Progenitor cell of endocrine pancreas (in vitro differentiated cells): Measurements from ENCODE around the gene ASB18. TPM values are rescaled to one million over a fixed set of nuclear protein-coding genes. Genes with fewer than 3 reads are reported as not detected.

Experiments
- DNase-seq: peaks from one replicate; pipeline ENCODE4 v3.0.0; 2021; ENCODE audit warnings: low spot score; ENCODE audit not compliant: unreplicated experiment
- H3K27ac Mint-ChIP-seq: 2 replicates; pipeline ENCODE4 v1.8.0; 2021; ENCODE audit warnings: mild to moderate bottlenecking, moderate library complexity, mixed read lengths
- H3K27me3 Mint-ChIP-seq: 2 replicates; pipeline ENCODE4 v1.8.0; 2021; ENCODE audit warnings: mixed read lengths
- H3K36me3 Mint-ChIP-seq: 2 replicates; pipeline ENCODE4 v1.8.0; 2022; ENCODE audit warnings: mixed read lengths; ENCODE audit not compliant: insufficient read depth
- H3K4me1 Mint-ChIP-seq: 2 replicates; pipeline ENCODE4 v1.8.0; 2021; ENCODE audit warnings: low read depth, mixed read lengths
- H3K4me3 Mint-ChIP-seq: 2 replicates; pipeline ENCODE4 v1.8.0; 2021; ENCODE audit warnings: low read depth, mild to moderate bottlenecking, moderate library complexity, mixed read lengths
- H3K9me3 Mint-ChIP-seq: 2 replicates; pipeline ENCODE4 v1.8.0; 2021; ENCODE audit warnings: low read depth, mixed read lengths
- total RNA-seq: library from RNA; stranded (reverse); gene quantifications from 2 replicates; pipeline ENCODE4 v1.2.1, GENCODE V29; 2021
- TF ChIP-seq, protein P1 (sequence below): fragments of 200-600 bp; sonication (generic); IDR thresholded peaks from one replicate; pipeline ENCODE4 v1.5.0; 2021; ENCODE audit warnings: antibody characterized with exemption, mild to moderate bottlenecking; ENCODE audit not compliant: unreplicated experiment

Gene ASB18
- total RNA-seq, 1 donor from 2014 or later, result not detected

GRCh38 chr2:236204953-236205352 is 59.3 kb downstream of the ASB18 start:
- Mint-ChIP-seq H3K27me3 (peaks cover 7% of the 10 kb centered on the region), H3K27ac (no peak overlapping the region), H3K4me1 (no peaks in the 10 kb centered on the region), H3K4me3 (no peak overlapping the region), H3K9me3 (no peaks in the 10 kb centered on the region), H3K36me3 (no peaks in the 10 kb centered on the region)
- TF ChIP-seq, protein P1, sequence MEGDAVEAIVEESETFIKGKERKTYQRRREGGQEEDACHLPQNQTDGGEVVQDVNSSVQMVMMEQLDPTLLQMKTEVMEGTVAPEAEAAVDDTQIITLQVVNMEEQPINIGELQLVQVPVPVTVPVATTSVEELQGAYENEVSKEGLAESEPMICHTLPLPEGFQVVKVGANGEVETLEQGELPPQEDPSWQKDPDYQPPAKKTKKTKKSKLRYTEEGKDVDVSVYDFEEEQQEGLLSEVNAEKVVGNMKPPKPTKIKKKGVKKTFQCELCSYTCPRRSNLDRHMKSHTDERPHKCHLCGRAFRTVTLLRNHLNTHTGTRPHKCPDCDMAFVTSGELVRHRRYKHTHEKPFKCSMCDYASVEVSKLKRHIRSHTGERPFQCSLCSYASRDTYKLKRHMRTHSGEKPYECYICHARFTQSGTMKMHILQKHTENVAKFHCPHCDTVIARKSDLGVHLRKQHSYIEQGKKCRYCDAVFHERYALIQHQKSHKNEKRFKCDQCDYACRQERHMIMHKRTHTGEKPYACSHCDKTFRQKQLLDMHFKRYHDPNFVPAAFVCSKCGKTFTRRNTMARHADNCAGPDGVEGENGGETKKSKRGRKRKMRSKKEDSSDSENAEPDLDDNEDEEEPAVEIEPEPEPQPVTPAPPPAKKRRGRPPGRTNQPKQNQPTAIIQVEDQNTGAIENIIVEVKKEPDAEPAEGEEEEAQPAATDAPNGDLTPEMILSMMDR, result no peak
- no peak for DNase-seq

- Mint-ChIP-seq H3K36me3 (no peaks in the 10 kb centered on the region), H3K4me3 (no peak overlapping the region), H3K4me1 (no peaks in the 10 kb centered on the region), H3K9me3 (no peaks in the 10 kb centered on the region), H3K27ac (no peak overlapping the region), H3K27me3 (peaks cover 4% of the 10 kb centered on the region)
- DNase-seq, result no peak
- TF ChIP-seq, protein P1, result no peak
These were observed 63.8 kb downstream of the ASB18 start for GRCh38 chr2:236200378-236200777.

DNA sequence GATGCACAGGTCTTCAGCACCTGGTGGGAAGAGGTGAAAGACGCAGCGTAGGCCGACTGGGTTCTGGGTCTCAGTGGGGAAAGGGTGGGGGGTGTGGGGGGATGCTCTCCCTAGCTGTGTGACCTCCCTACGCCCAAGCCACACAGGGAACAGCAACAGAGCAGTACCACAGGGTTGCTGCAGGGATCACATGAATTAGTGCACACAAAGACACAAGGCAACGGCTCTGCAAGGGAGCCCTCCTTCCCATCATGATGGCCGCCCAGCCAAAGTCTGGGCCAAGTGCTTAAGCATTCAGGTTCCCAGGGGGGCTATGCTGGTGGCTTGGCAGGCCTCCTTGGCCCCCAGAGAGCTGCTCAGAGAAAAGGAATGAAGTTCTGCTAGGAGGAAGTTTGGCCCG is 67.8 kb downstream of the ASB18 start:
- Mint-ChIP-seq H3K36me3 (no peaks in the 10 kb centered on the region), H3K27ac (no peak overlapping the region), H3K4me3 (no peak overlapping the region), H3K4me1 (no peaks in the 10 kb centered on the region), H3K9me3 (no peaks in the 10 kb centered on the region), H3K27me3 (peaks cover 11% of the 10 kb centered on the region)
- TF ChIP-seq, protein P1, result no peak
- DNase-seq, result no peak

DNA sequence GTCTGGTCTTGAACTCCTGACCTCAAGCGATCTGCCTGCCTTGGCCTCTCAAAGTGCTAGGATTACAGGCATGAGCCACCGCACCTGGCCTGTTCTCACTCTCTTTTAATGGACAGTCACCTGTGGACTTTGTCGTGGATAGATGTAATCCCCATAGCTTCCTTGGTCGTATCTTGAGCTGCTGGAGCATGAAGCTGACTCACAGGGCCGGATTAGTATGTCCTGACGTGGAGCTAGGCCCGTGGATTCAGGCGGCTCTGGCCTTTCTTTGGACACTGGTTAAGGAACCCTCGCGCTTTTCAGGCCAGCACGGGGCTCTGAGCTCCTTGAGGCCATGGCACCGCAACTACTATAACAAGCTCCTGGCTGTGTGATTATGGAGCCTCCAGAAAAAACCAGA is 68.5 kb downstream of the ASB18 start:
- no peak for DNase-seq
- TF ChIP-seq, protein P1, result no peak
- H3K4me3 Mint-ChIP-seq, result no peak overlapping the region
- H3K27ac Mint-ChIP-seq, result no peak overlapping the region
- no peaks in the 10 kb centered on the region for H3K4me1 Mint-ChIP-seq
- no peaks in the 10 kb centered on the region for H3K9me3 Mint-ChIP-seq
- H3K36me3 Mint-ChIP-seq, result no peaks in the 10 kb centered on the region
- peaks cover 8% of the 10 kb centered on the region for H3K27me3 Mint-ChIP-seq

GRCh38 chr2:236194786-236195185 is 69.4 kb downstream of the ASB18 start:
- Mint-ChIP-seq H3K4me3 (no peak overlapping the region), H3K9me3 (no peaks in the 10 kb centered on the region), H3K27me3 (peaks cover 8% of the 10 kb centered on the region), H3K36me3 (no peaks in the 10 kb centered on the region), H3K4me1 (no peaks in the 10 kb centered on the region), H3K27ac (no peak overlapping the region)
- DNase-seq, result no peak
- TF ChIP-seq, protein P1, result no peak
